ENCODE measurements around the gene COX8C. TPM values are rescaled to one million over a fixed set of nuclear protein-coding genes. Genes with fewer than 3 reads are reported as not detected.

COX8C gene
- total and polyA plus RNA-seq, 12 donors: not detected

DNA sequence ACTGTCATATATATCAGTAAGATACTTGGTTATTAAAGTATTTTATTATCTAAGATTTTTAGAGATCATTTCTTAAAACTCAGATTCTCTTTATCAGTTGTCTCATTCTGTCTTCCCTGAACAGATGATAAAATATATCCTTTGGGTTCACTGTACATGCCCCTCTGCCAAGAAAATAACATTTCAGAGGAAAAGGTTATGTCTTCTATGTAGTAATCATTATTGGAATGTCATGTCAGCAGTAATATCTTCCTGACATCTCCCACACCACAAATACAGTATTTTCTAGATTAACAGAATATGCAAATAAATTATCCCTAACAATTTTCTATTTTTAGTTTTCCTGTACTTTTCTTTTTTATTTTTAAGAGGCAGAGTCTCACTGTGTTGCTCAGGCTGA, 40.2 kb upstream of the COX8C start:
- H3K4me1 ChIP-seq (replicated peaks in 1 of 2): peaks cover 12 to 50% of the 10 kb centered on the region in 2 donors
- no peaks in the 10 kb centered on the region for H3K27me3 ChIP-seq
- TF ChIP-seq CTCF (IDR thresholded peaks at IDR 0.05) (no peak), POLR2A (IDR thresholded peaks at IDR 0.05) (no peak)
- intact Hi-C loops (cut with DNase I): no loop called here
- DNase-seq: no peak
- H3K27ac ChIP-seq: no peak overlapping the region
- H3K36me3 ChIP-seq (replicated peaks in 1 of 2): no peaks in the 10 kb centered on the region
- H3K4me3 ChIP-seq: no peak overlapping the region
- no peaks in the 10 kb centered on the region for H3K9me3 ChIP-seq (replicated peaks in 1 of 3)

DNA sequence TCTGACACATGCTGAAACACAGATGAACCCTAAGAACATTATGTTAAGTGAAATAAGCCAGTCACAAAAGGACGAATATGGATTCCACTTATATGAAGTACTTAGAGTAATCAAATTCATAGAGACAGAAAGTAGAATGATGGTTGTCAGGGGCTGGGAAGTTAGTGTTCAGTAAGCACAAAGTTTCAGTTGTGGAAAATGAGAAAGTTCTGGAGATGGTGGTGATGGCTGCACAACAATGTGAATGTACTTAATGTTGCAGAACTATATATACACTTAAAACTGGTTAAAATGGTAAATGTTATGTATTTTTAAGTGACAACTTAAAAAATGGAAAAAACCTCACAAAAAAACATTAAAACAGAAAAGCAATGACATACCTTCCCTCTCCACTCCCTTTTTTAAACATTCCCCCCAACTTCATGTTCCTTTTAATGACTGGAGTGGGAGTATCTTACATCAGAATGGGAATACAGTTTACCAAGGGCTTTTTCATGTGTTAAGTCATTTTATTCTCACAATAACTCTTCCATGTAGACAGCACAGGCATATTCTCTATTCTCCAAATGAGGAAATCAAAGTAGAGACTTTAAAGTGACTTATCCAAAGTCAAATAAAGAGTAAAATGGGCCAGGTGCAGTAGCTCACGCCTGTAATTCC, 38.2 kb upstream of the COX8C start:
- intact Hi-C loops (cut with DNase I): no loop called here
- TF ChIP-seq CTCF (IDR thresholded peaks at IDR 0.05) (no peak), POLR2A (IDR thresholded peaks at IDR 0.05) (no peak)
- Histone ChIP-seq H3K4me3 (no peak overlapping the region), H3K9me3 (replicated peaks in 1 of 3) (no peaks in the 10 kb centered on the region), H3K4me1 (replicated peaks in 1 of 2) (peaks cover 3 to 43% of the 10 kb centered on the region in 2 donors), H3K27me3 (no peaks in the 10 kb centered on the region), H3K36me3 (replicated peaks in 1 of 2) (no peaks in the 10 kb centered on the region), H3K27ac (no peak overlapping the region)
- DNase-seq: no peak
- WGBS, 4 donors: 88 to 99% (median 93%) methylated on average over 2 of the region's 2 CpGs

- WGBS, 4 donors: 76 to 91% (median 84%) methylated on average over 2 of the region's 2 CpGs
- Histone ChIP-seq H3K27ac (no peak overlapping the region), H3K4me3 (no peak overlapping the region), H3K4me1 (replicated peaks in 1 of 2) (peaks cover 0 to 36% of the 10 kb centered on the region in 2 donors), H3K36me3 (replicated peaks in 1 of 2) (no peaks in the 10 kb centered on the region), H3K9me3 (replicated peaks in 1 of 3) (no peaks in the 10 kb centered on the region), H3K27me3 (no peaks in the 10 kb centered on the region)
- intact Hi-C loops (cut with DNase I): no loop called here
- DNase-seq: no peak
- TF ChIP-seq POLR2A (IDR thresholded peaks at IDR 0.05) (no peak), CTCF (IDR thresholded peaks at IDR 0.05) (no peak)
Measured at GRCh38 chr14:93309427-93309966, 37.5 kb upstream of the COX8C start.

DNA sequence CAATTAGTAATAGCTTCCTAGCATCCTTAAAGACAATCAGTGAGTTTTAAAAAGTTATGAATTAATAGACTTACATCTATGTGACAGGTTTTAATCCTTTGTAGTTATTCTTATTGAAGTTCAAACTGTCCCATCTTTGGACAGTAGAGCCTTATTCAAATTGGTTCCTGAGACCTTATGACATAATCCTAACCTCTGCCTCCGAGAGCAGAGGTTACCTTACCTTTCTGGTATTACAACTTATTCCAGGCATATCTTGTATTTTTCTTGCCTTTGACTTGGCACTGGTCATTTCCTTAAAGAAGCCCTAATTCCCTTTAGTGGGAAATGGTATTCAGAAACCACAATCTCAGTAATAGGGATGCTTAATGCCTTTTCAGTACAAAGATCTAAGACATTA, 35.9 kb upstream of the COX8C start:
- 74 to 88% (median 82%) methylated on average over 1 of the region's 1 CpG for WGBS, 4 donors

More for the DNA sequence above, 35.9 kb upstream of the COX8C start:
- no peak for DNase-seq
- Histone ChIP-seq H3K4me3 (no peak overlapping the region), H3K36me3 (replicated peaks in 1 of 2) (no peaks in the 10 kb centered on the region), H3K9me3 (replicated peaks in 1 of 3) (no peaks in the 10 kb centered on the region), H3K27me3 (no peaks in the 10 kb centered on the region), H3K4me1 (replicated peaks in 1 of 2) (peaks cover 0 to 25% of the 10 kb centered on the region in 2 donors), H3K27ac (no peak overlapping the region)
- intact Hi-C loops (cut with DNase I): no loop called here
- no peak for TF ChIP-seq POLR2A (IDR thresholded peaks at IDR 0.05)
- no peak for TF ChIP-seq CTCF (IDR thresholded peaks at IDR 0.05)
